HCEC 1CT (cell line): Measurements from ENCODE around the gene LRP1B.

Experiments used
- DNase-seq: peaks from one replicate; pipeline ENCODE4 v3.0.0-alpha.2; 2017

LRP1B gene

DNA sequence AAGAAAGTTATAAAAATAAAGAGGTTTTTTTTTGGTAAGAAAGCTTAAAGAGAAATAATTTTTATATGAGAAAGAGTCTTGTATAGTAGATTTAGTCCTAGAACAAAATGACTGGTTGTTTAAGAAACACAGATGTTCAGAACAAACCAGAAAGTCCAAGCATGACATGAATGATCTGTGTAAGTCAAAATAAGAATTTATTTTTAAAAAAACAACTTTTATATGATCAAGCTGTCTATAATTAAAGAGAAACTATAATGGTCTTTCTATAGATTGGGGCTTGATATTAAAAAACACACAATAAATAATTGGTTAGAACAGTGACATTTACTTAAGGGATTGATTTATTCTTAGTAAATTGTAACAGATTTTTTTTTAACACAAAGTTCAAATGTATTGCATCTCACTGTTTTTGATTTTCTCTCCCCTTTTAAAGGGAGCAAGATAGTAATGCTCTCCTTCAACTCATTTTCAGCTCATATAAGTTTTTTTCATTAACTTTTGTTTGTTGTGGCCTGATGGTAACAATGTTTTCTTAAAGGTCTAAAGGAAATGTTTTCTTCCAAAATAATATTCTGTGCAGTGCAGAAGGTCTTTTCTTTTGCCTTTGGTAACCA, 1256.8 kb downstream of the LRP1B start:
- no peak for DNase-seq

DNA sequence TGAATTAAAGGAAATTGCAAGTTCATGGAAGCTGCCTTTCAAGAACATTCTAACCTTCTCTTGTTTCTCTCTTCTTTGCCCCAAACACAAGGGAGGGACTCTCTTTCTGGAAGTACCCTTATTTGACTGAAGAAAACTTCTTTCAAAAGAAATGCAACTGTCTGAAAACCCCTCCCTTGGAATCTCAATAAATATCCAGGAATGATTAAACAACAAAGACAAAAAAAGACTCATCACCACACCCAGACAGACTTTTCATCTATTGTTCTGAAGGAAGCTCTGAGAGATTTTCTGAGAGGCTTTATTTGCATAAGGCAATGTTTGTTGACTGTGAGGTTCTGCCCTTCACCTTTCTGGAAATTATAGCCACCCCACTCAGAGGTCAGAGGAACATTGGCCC, 1260.9 kb downstream of the LRP1B start:
- no peak for DNase-seq

DNA sequence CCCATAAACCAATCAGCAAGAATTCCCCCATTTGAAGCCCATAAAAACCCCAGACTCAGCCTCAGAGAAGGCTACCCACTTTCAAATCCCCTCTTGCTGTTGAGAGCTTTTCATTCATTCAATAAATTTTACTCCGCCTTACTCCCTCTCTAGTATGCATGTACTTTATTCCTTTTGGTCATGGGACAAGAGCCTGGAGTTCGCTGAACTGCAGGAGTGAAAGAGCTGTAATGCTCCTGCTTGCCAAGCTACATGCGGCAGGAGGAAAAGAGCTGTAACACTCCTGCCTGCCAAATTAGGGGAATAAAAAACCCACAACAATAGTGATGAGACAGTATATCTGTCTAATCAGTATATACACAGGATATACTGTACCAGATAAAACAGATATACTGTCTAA, 1261.7 kb downstream of the LRP1B start:
- no peak for DNase-seq

DNA sequence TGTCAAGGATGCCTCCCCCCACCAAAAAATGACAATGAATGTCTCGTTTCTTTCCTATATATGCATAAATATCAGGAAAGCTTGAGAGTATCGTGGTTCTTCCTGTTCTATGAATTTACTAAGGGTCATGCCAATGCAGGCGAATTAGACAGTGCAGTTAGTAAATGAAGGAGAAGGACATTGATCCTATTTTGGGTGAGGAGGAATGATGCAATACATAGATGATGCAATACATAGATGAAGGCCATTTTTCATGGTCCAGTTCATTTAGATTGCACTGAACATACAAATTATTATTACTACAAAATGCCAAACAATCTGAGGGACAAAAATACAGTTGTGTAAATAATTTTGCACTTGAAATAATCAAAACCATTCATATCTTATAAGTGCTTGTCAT, 1265.0 kb downstream of the LRP1B start:
- DNase-seq, result no peak

DNA sequence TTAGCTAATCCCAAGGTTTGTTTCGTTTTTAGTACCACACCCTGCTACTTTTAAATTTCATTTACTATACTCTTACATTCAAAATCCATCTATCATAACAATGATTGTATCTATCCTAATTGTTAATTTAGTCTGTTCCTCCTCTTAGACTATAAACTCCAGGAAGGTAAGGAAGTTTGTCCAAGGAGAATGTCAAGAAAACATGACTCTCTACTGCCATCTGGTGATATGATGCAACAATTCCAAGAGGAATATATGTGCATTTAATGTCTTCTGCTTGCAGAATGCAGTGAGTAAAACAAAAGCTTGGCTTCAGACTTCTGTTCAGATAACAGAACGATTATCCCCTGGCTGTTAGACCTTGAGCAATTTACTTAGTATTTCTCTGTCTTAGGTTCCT, 1267.1 kb downstream of the LRP1B start:
- DNase-seq, result peak; percentile 62

DNA sequence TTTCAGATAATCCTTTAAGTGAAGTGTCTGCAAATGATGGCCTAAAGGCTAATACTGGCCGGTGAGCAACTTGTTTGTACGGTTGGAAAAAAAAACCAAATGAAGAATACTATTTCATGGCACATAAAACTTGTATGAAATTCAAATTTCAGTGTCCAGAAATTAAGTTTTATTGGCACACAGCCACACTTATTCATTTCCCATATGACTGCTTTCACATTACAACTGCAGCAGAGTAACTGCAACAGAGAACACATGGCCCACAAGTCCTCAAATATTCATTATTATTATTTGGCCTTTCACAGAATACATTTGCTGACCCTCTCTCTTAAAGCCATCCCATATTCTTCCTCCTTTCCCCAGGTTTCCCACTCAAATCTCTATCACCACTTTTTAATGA, 1268.6 kb downstream of the LRP1B start:
- DNase-seq, result no peak

DNA sequence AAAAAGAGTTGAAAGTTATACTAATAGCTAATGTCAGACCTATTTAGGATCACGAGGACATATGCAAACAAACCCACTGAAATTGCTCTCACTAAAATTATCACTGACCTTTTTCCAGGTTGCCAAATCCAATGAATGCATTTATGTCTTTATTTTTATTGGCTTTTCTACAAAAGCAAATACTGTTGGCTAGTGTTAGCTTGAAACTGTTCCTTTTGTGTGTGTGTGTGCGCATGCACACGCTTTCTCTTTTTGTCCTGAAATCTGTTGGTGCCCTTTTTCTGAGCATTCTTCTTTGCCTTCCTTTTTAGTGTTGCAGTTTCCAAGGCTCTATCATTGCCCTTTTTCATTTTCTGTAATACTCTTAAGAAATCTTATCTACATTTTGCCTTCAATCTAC, 1269.2 kb downstream of the LRP1B start:
- no peak for DNase-seq

DNA sequence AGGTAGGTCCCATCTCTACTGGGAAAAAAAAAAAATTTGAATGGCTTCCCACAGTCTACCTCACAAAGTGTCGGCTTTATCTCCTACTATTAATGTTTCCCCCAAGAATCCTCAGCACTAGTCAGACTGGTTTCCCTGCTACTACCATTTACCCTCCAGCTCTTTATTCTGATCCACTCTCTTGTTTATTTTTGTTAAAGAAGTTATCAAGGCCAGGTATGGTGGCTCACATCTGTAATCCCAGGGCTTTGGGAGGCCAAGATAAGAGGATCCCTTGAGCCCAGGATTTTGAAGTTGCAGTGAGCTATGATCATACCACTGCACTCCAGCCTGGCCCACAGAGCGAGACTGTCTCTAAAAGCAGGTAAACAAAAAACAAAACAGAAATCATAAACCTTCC, 1275.3 kb downstream of the LRP1B start:
- DNase-seq, result no peak

DNA sequence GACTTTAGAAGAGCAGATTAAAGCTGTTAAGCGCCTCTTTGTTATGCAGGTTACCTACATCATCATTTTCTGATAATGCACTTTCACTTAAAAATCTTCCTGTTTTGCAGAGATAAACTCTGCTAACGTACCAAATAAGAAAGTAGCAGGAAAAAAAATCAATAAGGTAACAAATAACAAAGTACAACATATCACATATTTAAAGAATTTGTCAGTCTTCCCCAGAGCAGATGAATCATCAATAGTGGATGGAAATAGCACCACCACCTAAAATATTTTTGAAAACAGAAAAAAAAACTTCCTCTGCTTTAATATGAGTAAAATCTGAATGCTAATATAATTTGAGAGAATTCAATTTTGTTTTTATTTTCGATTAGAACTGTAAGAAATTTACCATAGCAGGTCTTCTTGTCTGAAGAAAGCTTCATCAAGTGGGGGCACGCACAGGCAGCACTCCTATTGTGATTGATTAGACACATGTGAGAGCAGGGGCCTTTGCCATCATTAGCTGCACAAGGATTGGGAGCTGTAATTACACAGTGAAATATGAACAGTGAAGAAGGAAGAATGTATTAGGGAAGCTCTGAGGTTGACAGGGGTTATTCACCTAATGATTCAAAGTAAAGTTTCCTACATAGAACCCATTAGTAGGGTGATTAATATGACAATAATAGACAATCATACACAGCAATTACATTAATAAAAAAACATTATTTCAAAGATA, 1279.4 kb downstream of the LRP1B start:
- peak; percentile 42 for DNase-seq

DNA sequence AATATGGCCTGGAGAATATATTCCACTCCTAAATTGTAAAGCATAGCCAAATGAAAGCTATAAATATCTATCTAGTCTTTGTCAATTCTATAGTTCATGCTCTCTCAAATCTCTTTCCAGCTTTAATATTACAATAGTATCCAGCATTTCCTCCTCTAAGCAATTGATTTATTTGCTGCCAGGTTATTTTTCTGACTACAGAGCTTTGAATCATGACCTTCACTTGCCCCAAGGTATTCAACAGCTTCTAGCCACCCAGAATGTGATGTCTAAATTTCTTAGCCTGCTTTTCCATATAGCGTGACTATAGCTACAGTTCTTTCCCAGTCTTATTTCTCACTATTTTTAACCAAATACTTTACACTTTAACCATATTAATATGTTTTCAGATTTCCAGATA, 1287.6 kb downstream of the LRP1B start:
- DNase-seq, result no peak

DNA sequence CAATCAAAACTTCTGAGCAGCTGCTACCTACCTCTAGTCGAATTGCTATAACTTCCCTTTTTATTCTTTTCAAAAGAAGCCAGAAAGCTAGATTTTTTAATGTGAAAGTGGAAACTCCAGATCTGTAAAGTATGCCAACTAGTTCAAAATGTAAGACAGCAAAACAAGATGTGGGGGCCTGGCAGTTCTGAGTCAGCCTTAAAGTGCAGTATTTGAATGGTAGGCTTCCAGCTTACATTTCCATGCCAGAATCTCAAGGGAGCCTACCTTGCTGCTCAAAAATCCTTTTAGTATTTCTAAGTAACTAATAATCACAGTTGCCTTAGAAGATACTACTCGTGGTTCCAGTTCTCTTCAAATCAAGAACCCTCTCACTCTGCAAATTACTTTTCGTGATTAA, 1288.7 kb downstream of the LRP1B start:
- no peak for DNase-seq

DNA sequence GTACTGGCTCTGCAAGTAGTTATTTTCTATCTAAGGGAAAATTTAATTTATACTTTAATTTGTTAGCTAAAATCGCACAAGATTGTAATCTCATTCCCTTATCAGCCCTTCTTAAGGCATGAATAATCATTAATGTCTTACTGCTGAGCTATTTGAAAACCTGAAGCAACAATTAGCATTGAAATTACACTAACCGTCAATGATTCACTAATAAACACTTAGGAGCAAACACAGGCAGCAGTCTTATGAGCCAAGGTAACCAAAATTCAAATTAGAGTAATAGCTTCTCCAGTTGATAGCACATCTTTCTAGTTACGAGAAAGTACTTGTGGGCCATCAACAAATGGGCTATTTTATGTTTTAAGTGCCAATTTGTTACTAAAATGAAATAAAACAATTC, 1289.7 kb downstream of the LRP1B start:
- no peak for DNase-seq

DNA sequence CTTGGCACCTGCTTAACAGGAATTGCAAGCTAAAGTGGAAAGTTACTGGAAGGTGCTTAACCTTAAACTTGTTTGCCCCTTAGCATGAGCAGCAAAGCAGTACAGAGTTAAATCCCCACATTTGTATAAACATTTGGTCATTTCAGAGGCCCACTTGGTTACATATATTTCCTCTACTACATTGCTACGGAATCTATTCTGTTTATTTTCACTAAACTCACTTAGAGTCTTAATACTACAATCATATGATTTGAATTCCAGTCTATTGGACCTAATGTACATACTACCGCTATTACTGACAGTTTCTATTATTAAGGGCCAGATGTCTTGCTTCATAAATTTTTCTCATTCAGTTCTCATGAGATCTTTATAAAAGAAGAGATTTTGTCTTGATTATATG, 1294.0 kb downstream of the LRP1B start:
- DNase-seq, result no peak

DNA sequence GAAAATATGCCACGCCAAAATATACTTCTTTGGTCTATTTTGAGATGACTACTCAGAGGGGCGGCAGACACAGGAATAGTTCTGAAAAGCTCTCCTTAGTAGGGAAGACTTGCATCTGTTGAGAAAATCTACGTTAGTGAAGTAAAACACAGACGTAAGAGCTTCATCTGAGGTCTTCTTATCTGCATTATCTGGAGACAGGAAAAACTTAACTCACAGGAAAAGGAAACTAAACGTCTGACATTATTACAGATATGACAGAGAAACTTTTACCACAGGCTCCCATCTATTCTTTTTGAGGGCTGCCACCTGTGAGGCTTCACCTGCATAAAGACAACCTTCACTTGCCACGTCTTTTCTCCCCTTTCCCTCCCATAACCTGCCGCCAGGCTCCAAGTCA, 1295.7 kb downstream of the LRP1B start:
- DNase-seq, result no peak

DNA sequence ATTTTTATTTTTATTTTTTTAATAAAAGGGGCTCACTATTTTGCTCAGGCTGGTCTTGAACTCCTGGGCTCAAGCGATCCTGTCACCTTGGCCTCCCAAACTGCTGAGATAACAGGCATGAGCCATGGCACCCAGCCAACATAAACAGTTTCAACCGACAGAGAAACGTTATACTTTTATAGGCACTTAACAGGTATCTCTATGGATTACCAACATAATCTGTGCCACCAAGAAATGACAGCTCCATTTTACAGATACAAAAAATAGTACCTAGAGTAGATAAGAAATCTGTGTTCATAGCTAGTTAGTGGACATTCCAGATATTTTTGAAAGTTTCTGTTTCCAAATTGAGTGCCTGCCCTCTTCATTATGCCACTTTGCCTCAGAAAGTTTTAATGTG, 1316.7 kb downstream of the LRP1B start:
- no peak for DNase-seq

DNA sequence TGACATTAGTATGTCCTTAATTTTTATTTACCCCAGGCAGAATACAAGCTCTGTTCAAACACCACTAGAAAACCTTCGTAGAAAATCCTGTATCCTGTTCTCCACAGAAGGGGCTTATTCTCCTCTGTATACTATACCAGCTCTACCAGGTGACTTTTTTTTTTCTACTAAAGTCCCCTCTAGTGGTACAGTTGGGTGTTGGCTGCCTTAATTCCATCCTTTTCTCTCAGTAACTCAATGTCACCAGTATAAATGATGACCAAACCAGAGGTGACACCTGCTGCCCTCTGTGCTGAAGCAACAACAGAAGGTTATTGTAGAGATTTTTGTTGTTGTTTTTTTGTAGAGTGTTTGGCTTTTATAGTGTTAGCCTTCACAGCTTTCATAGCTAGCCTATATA, 1322.0 kb downstream of the LRP1B start:
- DNase-seq, result peak; percentile 5

DNA sequence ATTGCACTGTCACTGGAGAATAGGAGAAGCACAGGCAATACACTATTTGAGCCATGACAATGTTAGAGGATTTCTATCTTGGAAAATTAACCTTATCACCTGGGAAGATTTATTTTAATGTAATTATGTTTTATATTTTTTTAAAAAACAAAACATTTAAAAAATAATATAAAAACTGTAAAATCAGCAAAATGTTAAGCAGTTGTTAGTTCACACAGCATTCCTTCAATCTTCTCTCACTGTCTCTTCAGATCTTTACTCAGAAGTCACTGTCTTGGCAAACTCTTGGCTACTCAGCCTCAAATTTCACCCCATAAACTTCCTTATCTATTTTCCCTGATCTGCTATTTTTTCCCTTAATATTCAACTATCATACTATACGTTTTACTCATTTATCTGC, 1322.6 kb downstream of the LRP1B start:
- no peak for DNase-seq

DNA sequence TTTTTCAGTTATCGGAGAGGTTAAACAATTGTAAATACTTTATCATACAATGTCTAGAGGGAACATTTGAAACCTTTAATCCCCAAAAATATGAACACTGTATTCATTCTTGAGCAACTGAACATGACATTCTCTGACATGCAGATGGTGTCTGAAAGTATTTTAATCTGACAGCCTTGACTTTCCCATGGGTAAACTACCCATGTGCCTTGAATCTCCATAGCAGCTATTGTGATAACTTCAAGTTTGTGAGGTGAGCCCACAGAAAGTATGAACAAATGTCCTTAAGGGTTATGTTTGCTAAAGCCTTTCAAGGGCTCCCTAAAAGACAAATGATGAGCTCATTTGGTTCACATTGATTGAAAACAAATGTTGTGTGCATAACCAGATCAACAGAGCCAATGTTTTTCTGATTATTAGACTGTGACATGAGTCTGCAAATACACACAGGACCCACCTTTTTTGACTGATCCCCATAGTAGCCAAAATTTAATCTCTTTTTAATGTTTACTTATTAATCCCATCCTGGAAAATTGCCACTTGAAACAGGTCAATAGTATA, 1326.0 kb downstream of the LRP1B start:
- no peak for DNase-seq

DNA sequence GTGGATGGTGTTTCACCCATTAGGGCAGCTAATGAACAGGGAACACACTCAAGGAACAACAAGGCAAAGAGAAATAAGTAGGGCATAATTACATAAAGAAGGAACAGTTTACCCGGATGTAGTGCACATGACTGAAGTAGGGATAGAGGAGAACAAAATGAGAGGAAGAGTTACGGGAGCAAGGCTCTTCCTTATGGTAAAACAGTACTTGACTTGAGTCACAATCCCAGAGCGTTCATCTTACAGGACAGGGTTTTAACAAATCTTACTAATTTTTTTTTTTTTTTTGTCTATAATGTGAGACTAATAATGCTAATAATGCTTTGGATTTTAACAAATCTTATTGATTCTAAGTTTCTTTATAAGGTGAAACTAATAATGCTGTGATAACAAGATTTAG, 1329.5 kb downstream of the LRP1B start:
- no peak for DNase-seq

DNA sequence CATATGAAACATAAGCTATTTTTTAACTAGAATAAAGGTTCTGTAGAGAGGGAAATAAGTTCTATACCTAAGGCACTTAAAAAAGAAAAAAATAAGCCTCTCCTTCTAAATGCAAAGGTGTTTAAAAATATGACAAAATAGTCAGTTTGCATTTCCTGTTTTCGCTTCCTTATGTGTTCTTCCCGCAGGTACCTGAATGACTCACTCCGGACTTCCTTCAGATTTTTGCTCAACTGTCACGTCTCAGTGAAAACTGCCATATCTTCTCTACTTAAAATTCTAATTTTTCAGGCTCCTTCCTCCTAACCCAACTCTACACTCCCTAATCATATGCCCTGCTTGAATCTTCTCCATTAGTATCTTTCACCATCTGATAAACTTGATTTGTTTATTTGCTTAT, 1333.1 kb downstream of the LRP1B start:
- no peak for DNase-seq

DNA sequence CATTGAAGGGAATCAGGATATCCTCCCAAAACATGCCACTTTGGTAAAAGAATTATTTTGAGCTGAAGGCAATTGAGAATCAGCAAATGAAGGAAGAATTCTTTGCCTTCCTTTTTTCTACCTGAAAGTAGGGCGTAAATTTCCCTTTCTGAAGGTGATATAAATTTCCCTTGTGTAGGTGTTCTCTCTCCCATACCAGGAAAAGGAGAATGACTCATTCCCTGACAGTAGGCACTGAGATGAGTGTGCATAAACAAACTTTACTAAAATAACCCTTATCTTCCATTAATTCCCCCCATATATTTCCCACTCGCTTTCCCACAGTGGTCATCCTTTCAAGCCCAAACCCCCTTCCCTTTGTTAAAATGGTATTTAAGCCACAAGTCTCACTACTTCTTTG, 1339.0 kb downstream of the LRP1B start:
- no peak for DNase-seq

DNA sequence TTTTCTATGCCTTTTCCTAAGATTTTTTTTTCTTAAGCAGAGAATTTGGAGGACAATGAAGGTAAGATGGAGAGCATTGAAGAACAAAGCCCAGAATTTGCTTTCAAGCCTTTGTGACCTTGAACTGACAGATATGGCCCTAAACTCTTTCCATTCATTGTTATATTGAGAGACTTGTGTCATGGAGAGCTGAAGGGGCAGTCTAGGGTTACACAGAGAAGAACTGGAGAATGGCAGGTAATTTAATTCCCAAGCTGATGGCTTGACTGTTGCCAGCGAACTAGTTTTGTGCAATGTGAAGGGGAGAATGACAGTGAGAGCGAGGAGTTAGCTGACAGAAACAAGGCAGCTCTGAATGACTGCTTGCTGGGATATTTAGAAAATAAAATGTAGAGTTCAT, 1344.2 kb downstream of the LRP1B start:
- DNase-seq, result no peak

DNA sequence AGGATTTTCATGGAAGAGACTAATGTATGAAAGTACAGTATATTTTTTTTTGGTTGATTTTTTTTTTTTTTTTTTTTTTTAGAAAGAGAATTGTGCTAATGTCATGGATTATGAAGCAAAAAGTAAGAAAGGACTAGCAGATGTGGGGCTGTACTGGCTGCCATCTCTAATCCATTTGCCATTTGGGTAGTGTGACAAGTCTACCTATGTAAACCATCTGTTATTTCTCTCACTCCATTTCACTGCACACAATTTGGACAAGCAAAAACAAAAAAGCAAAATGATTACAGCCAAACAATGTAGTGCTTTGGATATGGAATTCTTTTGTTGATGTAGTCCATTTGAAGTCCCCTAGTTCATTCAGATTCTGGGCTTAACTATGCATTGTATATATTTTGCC, 1355.4 kb downstream of the LRP1B start:
- no peak for DNase-seq

DNA sequence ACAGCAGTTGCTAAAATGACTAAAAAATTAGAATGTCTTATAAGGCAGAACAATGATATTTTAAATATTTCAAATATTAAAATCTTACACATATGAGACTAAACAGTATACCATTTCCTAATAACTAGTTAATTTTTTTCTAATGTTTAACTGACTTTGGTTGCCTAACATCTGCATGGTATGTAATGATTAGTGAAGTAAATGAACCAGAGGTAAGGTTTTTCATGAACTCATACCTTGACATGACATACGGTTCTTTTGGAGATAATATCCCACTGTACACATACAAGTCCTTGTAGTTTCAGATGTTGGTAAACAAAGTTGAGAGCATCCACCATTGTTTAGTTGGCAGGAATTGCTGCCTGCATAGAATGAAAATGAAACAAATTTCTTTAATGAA, 1360.2 kb downstream of the LRP1B start:
- no peak for DNase-seq

DNA sequence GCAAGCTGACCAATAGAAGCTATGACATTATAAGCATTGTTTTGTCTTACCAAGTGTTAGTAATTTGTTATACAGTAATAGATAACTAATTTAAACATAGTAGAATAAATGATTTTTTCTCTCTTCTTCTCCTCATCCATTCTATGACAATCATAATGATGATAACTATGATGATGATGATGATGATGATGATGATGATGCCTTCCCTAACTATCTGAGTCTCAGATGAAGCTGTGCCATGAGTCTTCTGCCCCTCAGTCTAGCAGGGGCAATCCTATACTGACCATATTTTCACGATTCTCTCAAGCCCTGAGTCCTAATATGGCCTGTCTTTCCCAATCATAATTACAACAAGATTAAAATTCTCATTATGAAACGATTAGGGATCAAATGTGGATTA, 1369.0 kb downstream of the LRP1B start:
- no peak for DNase-seq
